Choroid plexus epithelial cell (primary cell): ENCODE results near the gene UBE2N.

Experiments used
- DNase-seq: peaks from one replicate; pipeline ENCODE4 v3.0.0-alpha.2; 2010; ENCODE audit warnings: low read depth
- H3K4me3 ChIP-seq: 2 replicates; pipeline ENCODE4 v1.5.1; 2011; ENCODE audit warnings: low read depth, mild to moderate bottlenecking, control low read depth, low read length, moderate library complexity
- TF ChIP-seq, protein P1 (sequence below): conservative IDR thresholded peaks from 2 replicates; pipeline ENCODE4 v1.5.1; 2011; ENCODE audit warnings: low read depth, mild to moderate bottlenecking, control low read depth, inconsistent platforms, low read length, moderate library complexity

The UBE2N gene

DNA sequence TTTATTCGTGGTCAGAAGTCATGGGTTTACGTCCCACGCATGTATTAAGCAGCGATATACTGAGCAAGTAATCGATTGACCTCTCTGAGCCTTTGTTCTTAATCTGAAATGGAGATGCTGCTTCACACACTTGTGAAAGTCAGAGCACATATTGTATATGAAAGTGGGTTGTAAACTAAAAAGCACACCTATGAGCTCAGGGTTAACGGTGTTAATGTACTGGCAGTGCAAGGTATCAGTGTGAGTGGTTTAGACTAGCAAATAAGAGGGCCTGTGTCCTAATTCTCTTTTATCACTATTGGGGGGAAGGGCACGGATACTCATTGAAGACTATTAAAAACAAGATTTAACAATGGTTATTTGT is 26.2 kb upstream of the UBE2N start:
- H3K4me3 ChIP-seq, result peak overlapping the region; percentile 69
- TF ChIP-seq, protein P1, sequence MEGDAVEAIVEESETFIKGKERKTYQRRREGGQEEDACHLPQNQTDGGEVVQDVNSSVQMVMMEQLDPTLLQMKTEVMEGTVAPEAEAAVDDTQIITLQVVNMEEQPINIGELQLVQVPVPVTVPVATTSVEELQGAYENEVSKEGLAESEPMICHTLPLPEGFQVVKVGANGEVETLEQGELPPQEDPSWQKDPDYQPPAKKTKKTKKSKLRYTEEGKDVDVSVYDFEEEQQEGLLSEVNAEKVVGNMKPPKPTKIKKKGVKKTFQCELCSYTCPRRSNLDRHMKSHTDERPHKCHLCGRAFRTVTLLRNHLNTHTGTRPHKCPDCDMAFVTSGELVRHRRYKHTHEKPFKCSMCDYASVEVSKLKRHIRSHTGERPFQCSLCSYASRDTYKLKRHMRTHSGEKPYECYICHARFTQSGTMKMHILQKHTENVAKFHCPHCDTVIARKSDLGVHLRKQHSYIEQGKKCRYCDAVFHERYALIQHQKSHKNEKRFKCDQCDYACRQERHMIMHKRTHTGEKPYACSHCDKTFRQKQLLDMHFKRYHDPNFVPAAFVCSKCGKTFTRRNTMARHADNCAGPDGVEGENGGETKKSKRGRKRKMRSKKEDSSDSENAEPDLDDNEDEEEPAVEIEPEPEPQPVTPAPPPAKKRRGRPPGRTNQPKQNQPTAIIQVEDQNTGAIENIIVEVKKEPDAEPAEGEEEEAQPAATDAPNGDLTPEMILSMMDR, result no peak
- peak; percentile 2 for DNase-seq

DNA sequence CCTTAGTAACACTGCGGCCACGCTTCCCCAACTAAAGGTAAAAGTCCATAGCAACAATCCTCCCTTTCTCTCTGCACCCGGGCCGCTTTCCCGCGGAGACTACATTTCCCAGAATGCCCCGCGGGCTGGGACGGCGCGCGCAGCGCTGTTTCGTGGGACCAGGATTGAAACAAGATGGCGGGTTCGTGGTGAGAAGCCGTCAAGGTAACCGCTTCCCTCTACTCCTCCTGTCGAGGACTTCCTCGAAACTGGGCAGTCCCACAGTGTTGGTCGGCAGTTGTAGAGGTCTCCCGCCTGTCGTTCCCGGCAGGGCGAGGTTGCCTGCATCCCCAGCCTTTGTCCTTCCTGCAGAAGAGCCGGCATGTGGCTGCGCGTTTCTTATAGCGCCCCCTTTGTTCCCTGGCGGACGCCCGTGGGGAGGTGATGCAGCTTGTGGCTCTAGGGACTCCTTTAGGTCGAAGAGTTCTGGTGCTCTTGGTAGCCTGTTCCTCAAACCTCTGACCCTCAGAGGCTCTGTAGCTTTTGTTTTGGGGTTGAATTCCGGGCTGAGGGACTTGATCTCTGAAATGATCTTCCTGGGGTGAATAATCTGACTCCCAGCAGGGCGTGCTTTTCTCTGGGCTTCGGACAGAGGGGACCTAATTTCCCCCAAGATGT is 25.7 kb upstream of the UBE2N start, which contains the start of gene MRPL42:
TSS of gene MRPL42 (plus strand) at position 164 of the 657 bp plus-strand sequence. CDS start 1,772 bp downstream, outside the sequence.
- TF ChIP-seq, protein P1, result peak; percentile 91
- H3K4me3 ChIP-seq, result peak within 1 kb of the TSS; percentile 69
- peak; percentile 89 for DNase-seq

GRCh38 chr12:93466625-93467350 is 25.0 kb upstream of the UBE2N start:
- no peak for DNase-seq
- no peak overlapping the region for H3K4me3 ChIP-seq
- TF ChIP-seq, protein P1, result no peak

DNA sequence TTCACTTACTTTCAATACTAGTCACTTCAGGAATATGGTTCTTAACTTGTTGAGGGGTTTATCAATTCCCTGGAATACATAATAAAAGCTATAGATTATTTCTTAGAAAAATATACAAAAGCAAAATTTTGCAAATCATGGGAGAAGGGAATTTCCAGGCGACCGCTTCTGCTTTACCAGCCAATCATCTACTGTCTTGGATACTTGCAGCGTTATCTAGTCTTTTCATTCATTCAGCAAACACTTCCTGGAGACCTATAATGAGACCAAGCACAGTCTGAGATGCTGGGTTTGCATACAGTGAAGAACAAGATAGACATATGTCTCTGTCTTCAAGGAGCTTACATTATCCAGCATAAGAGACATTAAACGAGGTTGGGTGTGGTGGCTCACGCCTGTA is 24.1 kb upstream of the UBE2N start:
- TF ChIP-seq, protein P1, result no peak

DNA sequence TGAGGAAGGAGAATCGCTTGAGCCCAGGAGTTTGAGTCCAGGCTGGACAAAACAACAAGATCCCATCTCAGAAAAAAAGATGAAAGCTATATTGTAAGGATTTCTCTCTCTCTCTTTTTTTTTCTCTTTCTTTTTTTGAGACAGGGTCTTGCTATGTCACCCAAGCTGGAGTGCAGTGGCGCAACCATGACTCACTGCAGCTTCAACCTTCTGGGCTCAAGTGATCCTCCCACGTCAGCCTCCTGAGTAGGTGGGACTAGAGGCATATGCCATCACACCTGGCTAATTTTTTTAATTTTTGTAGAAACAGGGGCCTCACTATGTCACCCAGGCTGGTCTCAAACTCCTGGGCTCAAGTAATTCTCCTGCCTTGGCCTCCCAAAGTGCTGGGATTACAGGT is 19.8 kb upstream of the UBE2N start:
- DNase-seq, result peak; percentile 23
- TF ChIP-seq, protein P1, result no peak
- no peak overlapping the region for H3K4me3 ChIP-seq

More for the DNA sequence above, 24.1 kb upstream of the UBE2N start:
- no peak for DNase-seq
- no peak overlapping the region for H3K4me3 ChIP-seq

DNA sequence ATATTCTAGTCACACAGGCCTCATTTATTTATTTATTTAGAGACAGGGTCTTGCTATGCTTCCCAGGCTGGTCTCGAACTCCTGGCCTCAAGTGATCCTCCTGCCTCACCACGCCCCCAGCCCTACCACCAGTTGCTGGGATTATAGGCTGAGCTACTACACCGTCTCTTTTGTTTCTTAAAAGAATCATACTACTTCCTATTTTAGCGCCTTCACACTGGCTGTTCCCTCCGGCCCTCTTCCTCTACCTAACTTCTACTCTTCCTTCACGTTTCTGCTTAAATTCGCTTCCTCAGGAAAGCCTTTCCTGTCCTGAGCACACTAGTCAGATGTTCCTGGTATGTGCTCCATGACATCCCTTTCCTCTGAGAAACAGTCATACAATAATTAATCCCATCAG is 19.2 kb upstream of the UBE2N start:
- no peak for DNase-seq
- TF ChIP-seq, protein P1, result no peak
- H3K4me3 ChIP-seq, result no peak overlapping the region

DNA sequence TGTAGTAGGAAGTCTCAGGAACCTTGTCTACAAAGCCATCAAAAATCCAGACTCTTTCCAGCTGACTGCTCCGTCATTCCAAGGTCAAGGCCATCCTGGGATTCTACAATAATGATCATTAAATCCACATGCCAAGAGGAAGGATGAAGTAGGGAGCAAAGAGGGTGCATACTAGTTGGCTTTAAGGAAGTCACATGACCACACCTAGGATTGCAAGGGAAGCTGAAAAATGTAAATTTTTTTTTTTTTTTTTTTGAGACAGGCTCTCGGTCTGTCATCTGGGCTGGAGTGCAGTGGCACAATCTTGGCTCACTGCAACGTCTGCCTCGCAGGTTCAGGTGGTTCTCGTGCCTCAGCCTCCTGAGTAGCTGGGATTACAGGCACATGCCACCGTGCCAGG is 18.3 kb upstream of the UBE2N start:
- H3K4me3 ChIP-seq, result no peak overlapping the region
- TF ChIP-seq, protein P1, result no peak
- DNase-seq, result no peak
